NCI-H1694 (cell line): ENCODE data around the gene MORC4.

Experiments
- DNase-seq: peaks from one replicate; lab custom pipeline; 2025; lab: John Stamatoyannopoulos, UW

The MORC4 gene

DNA sequence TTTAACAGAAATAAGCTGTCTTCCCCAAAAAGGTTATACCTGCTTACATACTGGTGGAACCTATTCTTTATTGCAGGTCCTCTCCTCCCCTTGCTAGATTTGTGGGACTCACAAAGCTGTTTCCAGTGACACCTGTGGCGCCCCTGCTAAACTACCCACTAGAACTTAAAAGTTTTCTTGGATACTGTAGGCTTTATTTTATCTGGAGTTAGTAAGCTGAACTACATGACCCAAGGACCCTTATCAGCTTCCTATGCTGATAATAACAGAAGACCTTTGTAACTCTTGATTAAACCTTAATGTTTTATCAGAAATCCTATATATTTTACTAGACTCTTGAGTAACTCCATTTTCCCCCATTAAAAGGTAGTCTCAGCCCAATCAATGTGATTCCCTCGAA is 47.5 kb downstream of the MORC4 start:
- no peak for DNase-seq

DNA sequence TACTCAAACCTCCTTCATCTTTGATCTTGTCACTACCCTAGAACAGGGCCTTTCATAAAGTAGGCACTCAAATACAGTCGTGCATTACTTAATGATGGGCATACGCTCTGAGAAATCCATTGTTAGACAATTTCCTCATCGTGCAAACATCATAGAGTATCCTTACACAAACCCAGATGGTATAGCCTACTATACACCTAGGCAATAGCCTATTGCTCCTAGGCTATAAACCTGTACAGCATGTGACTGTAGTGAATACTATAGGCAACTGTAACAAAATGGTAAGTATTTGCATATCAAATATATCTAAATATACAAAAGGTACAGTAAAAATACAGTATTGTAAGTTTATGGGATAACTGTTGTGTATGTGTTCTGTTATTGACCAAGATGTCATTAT is 47.9 kb downstream of the MORC4 start:
- no peak for DNase-seq

DNA sequence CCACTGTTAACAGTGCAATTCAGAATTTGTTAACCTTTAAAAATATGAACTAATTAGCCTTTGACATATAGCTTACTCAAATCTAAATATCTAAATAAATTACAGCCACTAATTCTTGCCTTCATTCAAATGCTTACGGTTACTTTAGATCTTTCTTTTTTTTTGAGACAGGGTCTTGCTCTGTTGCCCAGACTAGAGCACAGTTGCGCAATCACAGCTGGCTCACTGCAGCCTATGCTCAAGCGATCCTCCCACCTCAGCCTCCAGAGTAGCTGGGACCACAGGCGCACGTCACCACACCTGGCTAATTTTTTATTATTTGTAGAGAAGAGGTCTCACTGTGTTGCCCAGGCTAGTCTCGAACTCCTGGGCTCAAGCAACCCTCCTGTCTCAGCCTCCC is 48.8 kb downstream of the MORC4 start:
- DNase-seq, result no peak

DNA sequence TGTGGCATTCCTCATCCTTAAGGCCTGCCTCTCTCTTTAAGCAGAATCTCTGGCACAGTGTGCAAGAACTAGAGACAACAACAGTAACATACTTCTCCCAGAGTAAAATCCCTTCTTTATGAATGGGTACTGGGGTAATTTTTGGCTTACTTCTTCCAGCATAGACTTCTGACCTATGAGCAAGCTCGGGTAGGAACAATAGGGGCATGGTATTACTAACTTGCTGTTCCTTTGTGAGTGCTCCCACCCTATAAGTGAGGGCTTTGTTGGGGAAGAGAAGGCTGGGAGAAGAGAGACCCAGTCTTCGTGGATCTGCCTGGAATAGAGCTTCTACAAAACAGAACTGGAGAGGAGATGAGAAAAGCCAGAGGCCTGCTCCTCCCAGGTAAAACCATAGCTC is 49.6 kb downstream of the MORC4 start:
- no peak for DNase-seq

DNA sequence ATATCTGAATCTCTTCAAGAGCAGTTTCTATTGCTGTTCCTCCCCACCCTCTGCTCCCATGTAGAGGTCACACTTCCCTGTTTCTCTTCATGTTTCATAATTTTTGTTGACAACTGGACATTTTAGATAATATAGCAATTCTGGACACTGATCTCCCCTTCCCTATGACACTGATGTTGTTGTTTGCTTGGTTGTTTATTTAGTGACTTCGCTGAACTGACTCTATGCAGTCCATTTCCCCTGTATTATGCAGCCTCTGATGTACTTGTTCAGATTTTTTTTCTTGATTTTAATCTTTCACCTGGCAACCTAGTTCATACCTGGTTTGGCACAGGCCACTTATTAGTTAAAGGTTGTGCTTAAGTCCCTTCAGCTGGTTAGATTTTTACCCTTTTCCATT is 50.6 kb downstream of the MORC4 start:
- DNase-seq, result no peak

DNA sequence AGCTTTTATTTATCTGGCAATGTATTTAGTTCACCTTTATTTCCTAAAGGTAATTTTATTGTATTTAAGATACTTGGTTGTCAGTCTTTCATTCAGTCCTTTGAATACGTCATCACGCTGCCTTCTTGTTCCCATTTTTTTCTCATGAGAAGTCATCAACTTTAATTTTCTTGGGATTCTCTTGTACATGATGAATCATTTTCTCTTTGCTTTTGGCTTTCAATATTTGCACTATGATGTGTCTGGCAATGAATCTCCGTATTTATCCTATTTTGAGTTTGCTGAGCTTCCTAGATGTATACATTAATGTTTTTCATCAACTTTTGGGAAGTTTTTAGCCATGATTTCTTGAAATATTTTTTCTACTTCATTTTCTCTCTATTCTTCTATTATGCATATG is 51.4 kb downstream of the MORC4 start:
- DNase-seq, result no peak

DNA sequence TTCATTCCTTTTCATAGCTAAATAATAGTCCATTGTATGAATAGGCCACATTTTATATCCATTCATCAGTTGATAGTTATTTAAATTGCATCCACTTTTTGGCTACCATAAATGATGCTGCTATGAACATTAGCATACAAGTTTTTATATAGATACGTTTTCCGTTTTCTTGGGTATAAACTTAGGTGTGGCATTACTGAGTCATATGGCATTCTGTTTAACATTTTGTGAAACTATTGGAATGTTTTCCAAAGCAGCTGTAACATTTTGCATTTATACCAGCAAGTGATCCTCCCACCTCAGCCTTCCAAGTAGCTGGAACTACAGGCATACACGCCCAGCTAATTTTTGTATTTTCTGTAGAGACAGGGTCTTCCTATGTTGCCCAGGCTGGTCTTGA is 53.5 kb downstream of the MORC4 start:
- no peak for DNase-seq

DNA sequence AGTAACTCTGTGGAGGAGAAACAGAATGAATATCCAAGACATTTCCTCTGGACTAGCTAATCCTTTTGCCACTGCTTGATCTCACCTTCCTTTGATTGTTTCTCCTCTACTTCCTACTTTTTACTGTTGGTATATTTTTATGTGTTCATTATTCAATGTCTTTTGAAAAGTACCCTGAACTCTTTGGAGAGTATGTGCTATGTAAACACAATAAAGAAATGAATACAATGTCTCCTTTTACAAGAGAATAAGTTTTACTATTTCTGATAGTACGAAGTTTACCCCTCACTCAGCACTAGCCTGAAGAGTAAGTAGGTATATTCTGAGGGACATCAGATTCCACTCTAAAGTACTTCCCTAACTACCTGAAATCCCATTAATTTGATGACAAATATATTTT is 59.9 kb downstream of the MORC4 start:
- no peak for DNase-seq

DNA sequence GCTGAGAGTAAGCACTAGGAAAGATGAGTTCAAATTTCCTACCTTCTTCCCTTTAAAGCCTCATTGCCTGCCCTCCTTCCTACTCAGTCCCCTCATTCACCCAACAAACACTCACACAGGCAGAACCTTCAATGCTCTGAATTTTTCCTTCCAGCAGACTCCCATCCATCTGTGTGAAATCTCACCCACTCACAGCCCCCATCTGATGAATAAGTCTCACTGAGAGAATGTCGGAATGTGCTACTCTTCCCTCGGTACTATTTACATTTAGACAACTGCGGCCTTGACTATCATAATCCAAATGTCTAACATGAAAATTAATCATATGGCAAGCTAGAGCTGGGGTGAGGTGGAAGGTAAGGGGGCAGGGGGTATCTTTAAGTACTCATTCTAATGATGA is 60.4 kb downstream of the MORC4 start:
- DNase-seq, result no peak

DNA sequence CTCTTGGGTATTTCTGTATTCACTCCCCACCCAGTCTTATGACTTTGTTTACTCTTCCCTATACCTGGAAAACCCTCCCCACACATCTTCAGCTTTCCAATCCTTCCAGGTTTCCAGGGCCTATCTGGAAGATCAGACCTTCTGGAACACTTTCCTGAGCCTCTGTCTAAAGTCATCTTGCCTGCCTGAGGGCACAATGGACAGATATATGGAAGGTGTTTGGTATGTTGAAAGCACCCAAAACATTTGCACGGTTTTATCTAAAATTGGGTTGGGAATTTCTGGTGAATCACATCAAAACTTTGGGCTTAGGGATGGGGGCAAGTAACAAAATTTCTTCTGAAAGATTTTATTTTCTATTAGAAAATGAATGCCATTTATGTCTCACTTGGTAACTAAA is 63.8 kb downstream of the MORC4 start:
- DNase-seq, result no peak

DNA sequence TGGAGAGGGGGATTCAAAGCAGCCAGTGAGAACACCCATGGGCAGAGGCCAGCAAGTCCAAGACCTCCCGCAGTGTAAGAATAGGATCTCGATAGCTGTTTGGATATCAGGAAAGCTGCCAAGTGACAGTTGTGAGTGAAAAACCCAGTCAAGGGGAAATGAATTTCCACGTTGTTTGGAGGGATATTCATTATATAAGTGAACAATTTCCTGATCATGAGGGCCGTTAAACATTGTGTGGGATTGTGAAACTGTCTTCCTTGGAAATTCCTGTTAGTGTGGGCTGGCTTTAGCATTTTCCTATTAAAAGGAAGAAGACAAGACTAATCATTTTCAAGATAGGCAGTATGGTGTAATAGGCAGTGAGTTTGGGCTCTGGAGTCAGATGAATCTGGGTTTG is 64.8 kb downstream of the MORC4 start:
- no peak for DNase-seq

DNA sequence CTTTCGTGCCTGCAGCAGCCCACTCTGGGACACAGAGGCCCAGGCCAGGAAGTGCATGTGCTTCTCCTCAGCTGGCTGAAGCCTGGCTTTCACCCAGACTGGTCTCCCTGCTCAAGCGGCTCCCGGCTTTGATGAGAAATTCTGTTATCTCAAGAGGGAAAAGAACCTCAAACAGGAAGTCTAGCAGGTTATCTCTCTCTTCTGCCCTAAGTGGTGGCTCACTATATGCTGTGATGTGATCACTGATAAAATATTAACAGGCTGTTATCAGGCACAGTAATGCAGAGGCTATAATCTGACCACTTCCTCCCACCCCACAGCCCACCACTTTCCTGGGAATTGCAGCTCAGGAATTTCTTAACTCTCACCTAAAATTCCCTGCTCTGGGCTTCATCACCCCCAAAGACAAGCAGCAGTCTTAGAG is 66.5 kb downstream of the MORC4 start:
- no peak for DNase-seq

DNA sequence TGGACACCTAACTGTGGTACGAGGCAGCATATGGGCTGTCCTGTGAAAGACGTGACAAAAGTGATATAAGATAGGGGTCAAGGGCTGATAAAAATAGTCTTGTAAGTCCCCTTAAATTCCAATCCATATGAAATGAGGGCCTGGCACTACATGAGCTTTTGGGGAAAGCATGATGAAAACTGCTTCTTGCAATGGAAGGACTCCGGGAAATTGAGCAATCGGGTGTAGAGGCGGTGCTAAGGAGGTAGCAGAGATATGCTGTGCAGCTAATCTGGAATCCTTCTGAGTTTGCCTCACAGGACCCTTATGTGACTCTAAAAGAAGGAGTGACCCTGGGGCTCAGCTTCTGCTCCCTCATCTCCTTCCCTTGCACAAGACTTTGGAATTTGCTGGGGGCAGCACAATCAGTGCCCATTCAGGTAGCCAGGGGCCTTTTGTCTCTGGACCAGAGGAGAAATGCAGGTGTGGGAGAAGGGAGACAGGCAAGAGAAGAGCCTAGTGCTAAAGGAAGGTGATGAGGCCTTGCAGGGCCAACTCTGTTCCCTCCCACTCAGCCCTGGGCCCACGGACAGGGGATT is 67.0 kb downstream of the MORC4 start:
- no peak for DNase-seq

DNA sequence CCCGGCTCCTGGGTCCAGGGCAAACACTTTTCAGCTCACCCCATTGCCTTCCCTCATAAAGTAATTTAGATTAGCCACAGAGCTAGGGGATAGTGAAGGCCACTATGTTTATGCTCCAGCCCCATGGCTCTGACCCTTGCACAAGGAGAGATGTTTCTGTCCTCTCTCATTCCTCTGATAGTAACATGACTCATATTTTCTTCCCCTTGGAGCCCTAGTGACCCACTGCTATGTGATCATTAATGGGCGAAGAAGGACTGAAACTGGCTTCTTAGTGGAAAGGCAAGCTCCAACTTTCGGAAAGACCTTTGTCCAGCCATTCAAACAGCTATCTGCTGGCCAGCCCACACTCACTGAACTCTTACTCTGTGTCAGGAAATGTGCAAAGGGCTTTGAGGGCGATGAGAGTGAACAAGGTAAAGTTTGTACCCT is 67.5 kb downstream of the MORC4 start:
- no peak for DNase-seq

DNA sequence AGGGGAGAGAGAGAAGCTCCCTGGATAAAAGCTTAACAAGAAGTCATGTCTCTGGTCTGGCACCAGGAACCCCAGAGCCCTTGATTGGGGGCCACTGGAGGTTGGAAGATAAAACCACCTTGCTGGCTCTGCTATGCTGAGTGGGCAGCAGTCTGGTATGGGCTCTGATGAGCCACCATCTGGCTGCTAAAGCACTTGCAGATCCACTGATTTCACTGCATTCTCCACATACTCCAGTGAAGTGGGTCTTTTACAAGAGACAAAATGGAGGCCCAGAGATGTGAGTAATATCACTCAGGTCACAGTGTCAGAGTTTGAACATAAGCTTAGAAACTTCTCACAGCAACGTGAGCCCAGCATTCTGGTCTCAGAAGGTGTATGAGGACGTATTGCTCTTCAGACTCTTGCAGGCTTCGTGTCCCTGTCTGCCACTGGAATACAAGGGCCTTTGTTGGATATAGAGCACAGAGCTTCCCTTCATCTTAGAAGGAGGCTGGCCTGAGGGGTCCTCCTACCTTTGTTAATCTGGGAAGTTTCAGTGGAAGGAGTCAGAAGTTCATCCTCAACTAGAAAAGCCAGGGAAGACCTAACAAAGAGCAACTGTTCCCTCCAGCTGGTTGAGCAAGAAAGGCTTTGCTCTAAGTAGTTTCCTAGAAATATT is 68.1 kb downstream of the MORC4 start:
- no peak for DNase-seq

DNA sequence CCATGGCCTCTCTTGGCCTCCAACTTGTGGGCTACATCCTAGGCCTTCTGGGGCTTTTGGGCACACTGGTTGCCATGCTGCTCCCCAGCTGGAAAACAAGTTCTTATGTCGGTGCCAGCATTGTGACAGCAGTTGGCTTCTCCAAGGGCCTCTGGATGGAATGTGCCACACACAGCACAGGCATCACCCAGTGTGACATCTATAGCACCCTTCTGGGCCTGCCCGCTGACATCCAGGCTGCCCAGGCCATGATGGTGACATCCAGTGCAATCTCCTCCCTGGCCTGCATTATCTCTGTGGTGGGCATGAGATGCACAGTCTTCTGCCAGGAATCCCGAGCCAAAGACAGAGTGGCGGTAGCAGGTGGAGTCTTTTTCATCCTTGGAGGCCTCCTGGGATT is 71.8 kb downstream of the MORC4 start:
- no peak for DNase-seq

DNA sequence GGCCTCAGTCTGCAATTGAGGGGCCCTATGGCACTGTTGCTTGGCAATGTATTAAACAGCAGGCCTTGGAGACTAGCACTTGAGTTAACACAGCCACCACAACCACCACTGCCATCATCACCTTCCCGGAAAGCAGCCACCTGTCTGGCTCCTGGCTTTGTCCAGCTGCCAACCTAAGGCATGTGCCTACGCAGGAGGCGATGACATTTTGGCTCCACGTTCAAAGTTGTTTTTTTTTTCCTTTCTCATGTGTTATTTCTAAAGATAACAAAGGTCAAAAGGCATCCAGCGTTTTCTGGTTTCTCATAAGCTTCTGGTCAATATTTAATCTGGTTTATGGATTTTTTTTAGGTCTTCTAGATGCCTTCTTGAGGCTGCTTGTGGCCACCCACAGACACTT is 72.3 kb downstream of the MORC4 start:
- no peak for DNase-seq

DNA sequence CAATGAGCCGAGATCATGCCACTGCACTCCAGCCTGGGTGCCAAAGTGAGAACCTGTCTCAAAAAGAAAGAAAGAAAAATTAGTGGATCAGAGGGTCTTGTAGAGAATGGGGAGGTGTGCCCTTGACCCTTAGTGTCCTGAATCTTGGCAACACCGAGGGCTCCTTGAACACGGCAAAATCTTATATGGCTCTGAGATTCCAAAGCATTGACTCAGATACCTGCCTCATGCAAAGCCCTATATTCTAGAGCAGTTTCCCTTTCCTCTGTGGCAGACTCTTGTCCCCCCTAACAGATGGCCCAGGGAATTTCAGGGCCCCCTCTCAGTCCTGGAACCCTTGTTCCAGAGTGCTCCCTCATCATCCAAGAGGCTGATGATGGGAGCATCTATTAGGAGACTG is 73.0 kb downstream of the MORC4 start:
- no peak for DNase-seq

DNA sequence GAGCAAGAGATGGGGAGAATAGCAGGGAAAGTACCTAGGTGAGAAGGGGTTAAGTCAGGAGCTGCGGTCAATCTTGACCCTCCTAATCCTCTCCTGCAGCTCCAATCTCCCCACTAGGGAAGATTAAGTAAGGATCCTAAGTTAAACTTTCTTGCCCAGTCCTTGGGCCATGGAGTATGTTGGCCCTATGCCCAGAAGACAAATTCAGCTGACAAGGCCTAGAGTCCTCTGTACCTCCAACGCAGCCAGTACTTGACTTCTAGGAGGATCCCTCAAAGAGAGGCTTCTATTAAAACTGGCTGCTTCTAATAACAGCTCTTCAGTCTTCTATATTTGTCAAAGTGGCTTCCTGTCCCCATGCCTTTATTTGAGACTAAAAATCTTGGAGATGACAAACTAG is 78.4 kb downstream of the MORC4 start:
- no peak for DNase-seq

DNA sequence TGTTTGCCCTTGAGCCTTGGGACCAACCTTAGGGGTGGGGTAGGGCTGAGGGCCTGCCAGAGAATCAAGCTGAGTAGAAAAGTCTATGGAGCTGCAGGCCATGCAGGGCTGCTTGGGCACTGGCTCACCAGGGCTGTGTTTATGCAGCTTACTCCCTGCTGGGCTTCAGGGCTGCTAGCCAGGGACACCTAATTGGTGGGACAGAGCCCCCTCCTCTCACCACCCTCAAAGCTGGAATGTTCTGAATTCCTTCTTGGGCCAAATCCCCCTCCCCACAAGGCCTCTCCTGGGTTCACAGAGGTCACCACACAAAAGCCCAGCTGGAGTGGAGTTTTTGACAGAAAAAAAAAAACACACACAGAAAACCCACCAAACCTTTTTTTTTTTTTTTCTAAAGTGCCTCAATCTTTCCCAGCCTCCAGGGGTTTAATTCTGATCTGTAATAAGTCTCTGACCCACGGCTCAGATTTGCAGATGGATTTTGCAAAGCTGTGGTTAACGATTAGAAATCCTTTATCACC is 80.0 kb downstream of the MORC4 start, which contains the start of gene CLDN2:
Gene CLDN2 (plus strand): TSS at position 471 of the 521 bp plus-strand sequence. CDS start 7,827 bp downstream, outside the sequence.
- no peak for DNase-seq

DNA sequence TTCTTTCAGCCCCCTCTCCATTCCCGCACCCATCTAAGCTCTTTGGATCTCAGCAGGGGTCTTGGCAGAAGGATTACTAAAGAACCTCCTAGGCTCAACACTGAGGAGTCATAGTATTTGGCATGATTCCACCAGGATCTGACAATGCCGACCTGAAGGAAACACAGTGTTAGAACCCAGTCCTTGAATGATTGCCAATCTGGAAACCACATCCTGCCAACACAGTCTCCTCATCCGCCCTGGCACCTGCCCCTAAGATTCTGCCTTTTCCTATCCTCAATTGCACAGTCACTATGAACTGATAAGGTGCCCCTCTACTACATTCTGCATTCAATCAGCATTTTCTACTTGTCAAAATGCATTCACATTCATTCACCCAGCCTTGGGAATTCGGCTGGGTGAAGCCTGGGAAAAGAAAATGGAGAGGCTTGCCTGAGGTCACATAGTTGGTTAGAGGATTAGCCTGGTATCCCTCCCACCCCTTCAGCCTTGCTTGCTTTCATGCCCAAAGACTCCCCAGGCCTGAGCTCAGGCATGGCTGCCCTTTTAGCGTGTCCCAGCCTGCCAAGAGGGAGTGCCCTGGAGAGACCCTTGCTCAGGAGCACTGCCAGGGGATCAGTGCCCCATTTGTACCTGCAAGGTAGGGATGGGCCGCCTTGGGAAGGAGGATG is 82.0 kb downstream of the MORC4 start:
- no peak for DNase-seq

DNA sequence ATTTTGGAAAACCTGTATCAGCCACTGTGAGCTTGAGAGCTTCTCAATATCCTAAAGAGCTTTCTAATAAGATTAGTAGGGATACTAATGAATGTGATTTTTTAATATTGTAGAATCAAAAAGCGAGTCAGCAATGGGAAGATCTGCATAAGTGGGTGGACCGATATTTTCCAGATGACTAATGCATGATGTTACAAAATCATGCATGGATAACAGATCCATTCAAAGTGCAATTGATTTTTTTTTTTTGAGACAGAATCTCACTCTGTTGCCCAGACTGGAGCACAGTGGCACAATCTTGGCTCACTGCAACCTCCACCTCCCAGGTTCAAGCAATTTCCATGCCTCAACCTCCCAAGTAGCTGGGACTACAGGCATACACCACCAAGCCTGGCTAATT is 87.1 kb downstream of the MORC4 start:
- no peak for DNase-seq

DNA sequence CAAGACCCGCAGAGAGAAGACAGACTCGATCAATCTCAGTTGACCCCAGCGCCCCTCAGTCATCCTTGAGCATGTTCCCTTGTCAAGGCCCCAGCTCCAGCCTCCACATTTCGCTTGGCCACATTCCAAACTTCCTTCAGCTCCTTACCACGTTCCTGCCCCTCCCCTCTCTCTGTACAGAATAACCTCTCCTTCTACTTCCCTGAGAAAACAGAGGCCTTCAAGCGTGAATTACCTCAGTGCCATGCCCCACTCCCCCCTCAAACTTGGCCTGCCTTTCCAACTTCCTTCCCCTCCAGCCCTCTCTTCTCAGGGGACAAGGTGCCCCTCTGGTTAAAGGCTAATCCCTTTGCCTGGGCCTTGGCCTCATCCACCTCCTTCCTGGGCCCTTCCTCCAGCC is 93.7 kb downstream of the MORC4 start:
- DNase-seq, result no peak
